NCI-H1436 treated with DMSO at 0.1 percent for 48 hours (cell line): ENCODE measurements around the gene KRTAP29-1.
"Not testable (repeated sequence)": the region's sequence is repeated elsewhere in the genome, so short reads cannot be mapped to it uniquely, and the experiment has no call there.

Experiments used
- DNase-seq: peaks from one replicate; lab custom pipeline; 2025; lab: John Stamatoyannopoulos, UW

Gene KRTAP29-1

GRCh38 chr17:41298458-41299135, 4.1 kb downstream of the KRTAP29-1 start:
- DNase-seq: no peak

DNA sequence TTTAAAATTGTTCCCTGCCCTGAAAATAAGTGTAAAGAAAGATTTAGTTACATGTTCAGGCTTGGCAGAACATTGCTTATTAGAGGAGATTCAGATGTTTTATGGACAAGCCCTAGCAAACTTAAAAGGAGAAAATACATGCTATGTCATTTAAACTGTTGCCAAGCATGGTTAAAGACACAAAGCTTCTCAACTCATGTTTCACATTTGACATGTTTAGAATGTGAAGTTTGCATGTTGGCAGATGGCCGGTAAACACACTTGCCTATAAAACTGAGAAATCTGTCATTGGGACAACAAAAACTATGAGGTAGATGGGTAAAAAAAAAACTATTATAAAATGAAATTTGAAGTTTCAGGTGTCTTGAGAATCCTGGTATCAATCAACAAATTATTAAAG, 5.8 kb downstream of the KRTAP29-1 start:
- no peak for DNase-seq

DNA sequence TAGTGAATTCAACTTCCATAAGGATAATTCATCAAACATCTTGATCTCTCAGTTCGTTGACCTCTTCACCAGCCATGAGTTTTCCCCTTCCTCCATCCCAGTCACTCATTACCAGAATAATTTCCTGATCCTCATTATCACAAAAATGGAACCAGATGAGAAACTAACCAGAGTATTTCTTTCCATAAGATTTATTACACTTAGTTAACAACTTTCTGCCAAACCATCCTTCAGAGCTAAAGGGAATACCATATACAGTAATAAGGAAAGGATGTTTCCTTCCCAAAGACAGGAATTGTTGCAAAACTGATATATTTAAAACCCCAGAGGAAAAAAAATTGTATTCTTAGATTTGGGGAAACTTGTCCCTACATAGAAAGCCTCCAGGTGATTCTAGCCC, 8.6 kb downstream of the KRTAP29-1 start:
- no peak for DNase-seq

- DNase-seq: no peak
These were observed 15.6 kb downstream of the KRTAP29-1 start for GRCh38 chr17:41287050-41287449.

- DNase-seq: no peak
These were observed 18.1 kb downstream of the KRTAP29-1 start for GRCh38 chr17:41284546-41284945.

- no peak for DNase-seq
These were observed 18.6 kb downstream of the KRTAP29-1 start for GRCh38 chr17:41284043-41284442.

- DNase-seq: no peak
These were observed 24.3 kb downstream of the KRTAP29-1 start for GRCh38 chr17:41278176-41278955.

GRCh38 chr17:41275648-41276190, 26.9 kb downstream of the KRTAP29-1 start, which contains the start of gene KRTAP9-7:
Gene KRTAP9-7 (plus strand): TSS chr17:41275698. CDS start chr17:41275698, 0 bp downstream.
- not testable (repeated sequence) for DNase-seq

DNA sequence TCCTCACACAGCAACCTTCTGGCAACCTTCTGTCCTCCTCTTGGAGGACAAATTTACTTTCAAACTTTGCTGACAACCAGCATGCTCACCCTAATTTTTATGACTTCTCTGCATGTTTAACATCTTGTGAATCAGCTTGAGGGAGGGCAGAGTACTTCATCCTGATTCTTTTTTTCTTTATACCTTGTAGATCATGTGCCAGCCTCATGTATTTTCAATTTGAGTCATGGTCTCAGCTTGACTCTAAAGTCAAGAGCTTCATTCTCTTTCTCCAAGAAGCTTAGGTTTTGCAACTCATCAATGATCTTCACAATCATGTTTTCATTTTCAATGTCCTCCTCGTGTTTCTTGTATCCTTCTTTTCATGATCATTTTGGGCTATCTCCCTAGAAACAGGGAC, 30.8 kb downstream of the KRTAP29-1 start:
- DNase-seq: no peak

DNA sequence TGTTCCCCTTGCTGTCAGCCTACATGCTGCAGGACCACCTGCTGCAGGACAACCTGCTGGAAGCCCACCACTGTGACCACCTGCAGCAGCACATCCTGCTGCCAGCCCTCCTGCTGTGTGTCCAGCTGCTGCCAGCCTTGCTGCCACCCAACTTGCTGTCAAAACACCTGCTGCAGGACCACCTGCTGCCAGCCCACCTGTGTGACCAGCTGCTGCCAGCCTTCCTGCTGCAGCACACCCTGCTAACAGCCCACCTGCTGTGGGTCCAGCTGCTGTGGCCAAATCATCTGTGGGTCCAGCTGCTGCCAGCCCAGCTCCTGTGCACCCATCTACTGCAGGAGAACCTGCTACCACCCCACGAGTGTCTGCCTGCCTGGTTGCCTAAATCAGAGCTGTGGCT, 31.3 kb downstream of the KRTAP29-1 start:
- not testable (repeated sequence) for DNase-seq

DNA sequence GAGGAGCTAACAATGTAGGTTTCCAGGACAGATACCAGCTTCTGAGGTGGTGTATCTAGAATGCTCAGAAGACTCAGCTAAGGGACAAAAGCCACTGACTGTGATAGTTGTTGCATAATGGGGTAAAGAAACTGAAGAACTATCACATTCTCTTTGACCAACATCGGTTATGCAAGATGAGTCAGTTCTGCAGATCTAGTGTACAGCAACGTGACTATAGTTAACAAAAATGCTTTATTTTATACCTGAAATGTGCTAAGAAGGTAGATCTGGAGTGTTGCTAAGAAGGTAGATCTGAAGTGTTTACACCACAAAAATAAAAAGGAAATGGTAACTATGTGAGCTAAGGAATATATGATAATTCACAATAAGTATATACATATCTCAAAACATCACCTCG, 34.9 kb downstream of the KRTAP29-1 start:
- no peak for DNase-seq

DNA sequence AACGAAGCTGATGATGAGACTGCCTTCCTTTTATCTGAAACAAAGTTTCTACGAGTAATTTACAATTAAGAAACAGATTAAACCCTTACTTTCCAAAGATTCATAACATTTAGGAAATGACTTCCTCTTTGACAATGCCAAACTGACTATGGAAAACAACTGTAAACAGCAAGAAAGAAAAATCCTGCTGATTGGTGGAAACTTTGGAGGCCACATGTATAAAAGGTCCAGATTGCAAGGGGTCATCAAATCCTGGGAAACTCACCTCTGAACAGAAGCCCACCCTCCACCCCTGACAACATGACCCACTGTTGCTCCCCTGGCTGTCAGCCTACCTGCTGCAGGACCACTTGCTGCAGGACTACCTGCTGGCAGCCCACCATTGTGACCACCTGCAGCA, 37.6 kb downstream of the KRTAP29-1 start, which contains the start of gene KRTAP9-6:
Gene KRTAP9-6 (plus strand): TSS at position 301 of the 400 bp plus-strand sequence. CDS start 0 bp downstream, at position 301.
- DNase-seq: no peak

DNA sequence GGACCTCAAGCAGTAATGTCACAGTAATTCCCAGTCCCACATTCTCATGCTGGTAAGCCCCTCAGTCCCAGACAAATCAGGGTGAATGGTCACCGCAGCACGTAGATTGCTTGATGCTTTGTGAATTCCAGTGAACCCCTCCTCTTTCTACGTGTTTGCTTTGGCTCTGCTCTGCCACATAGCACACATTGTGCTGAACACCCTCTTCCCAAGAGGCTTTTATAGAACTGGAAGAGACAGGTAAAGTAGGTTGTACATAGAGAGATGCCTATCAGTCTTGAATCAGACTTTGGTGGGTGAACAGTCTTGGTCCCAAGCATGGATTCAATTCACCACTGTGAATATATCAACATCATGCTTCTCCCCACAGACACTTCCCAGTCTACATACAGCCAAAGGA, 38.1 kb downstream of the KRTAP29-1 start:
- no peak for DNase-seq

GRCh38 chr17:41263212-41263611, 39.4 kb downstream of the KRTAP29-1 start:
- no peak for DNase-seq

GRCh38 chr17:41258406-41258805, 44.2 kb downstream of the KRTAP29-1 start:
- no peak for DNase-seq

DNA sequence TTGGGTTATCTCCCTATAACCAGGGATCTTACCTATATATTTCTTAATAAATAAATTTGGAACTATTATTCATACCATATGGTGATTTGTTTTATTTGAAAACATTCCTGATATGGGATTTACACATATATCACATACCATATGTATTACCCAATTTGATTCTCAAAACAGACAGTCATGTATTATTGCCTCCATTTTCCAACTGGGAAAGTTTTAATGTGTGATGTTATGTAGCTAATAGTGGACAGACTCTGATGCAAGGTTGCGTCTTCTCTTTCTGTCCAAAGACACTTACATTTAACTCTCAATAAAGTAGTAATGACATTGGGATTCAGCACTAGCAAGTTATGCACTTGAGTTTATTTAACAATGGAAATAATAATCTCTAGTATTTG, 46.4 kb downstream of the KRTAP29-1 start:
- no peak for DNase-seq

GRCh38 chr17:41255381-41256290, 47.0 kb downstream of the KRTAP29-1 start, which contains the start of gene KRTAP9-9:
Gene KRTAP9-9 (plus strand): TSS chr17:41255384.
- not testable (repeated sequence) for DNase-seq

GRCh38 chr17:41254861-41255260, 47.8 kb downstream of the KRTAP29-1 start:
- DNase-seq: no peak
